Neuron (in vitro differentiated cells): Measurements from ENCODE around the gene PPP1R9B.

Experiments
- H2AFZ ChIP-seq: one replicate; pipeline ENCODE4 v1.6.1; 2013; ENCODE audit warnings: low read depth, mild to moderate bottlenecking, inconsistent platforms, low read length, moderate library complexity
- H3K27me3 ChIP-seq: one replicate; pipeline ENCODE4 v1.6.1; 2013; ENCODE audit warnings: low read length; ENCODE audit not compliant: insufficient read depth
- H3K36me3 ChIP-seq: one replicate; pipeline ENCODE4 v1.6.1; 2013; ENCODE audit warnings: low read length; ENCODE audit not compliant: insufficient read depth
- H3K4me1 ChIP-seq: one replicate; pipeline ENCODE4 v1.6.1; 2013; ENCODE audit warnings: low read length; ENCODE audit not compliant: insufficient read depth
- H3K4me3 ChIP-seq: 2 replicates; pipeline ENCODE4 v1.5.1; 2013; ENCODE audit warnings: mild to moderate bottlenecking, low read length, moderate library complexity
- H3K9me3 ChIP-seq: one replicate; pipeline ENCODE4 v1.6.1; 2013; ENCODE audit warnings: low read length

PPP1R9B gene

GRCh38 chr17:50099003-50099402 lies 51.5 kb downstream of the PPP1R9B start:
- Histone ChIP-seq H3K4me1 (peaks cover 25% of the 10 kb centered on the region), H3K27me3 (no peaks in the 10 kb centered on the region), H3K9me3 (no peaks in the 10 kb centered on the region), H3K4me3 (no peak overlapping the region), H2AFZ (no peak overlapping the region), H3K36me3 (no peaks in the 10 kb centered on the region)

GRCh38 chr17:50098583-50098982 lies 51.9 kb downstream of the PPP1R9B start:
- H3K36me3 ChIP-seq, result no peaks in the 10 kb centered on the region
- no peak overlapping the region for H3K4me3 ChIP-seq
- H3K9me3 ChIP-seq, result no peaks in the 10 kb centered on the region

GRCh38 chr17:50097926-50098325 lies 52.6 kb downstream of the PPP1R9B start:
- no peaks in the 10 kb centered on the region for H3K36me3 ChIP-seq
- peaks cover 28% of the 10 kb centered on the region for H3K4me1 ChIP-seq
- no peaks in the 10 kb centered on the region for H3K27me3 ChIP-seq
- H3K4me3 ChIP-seq, result no peak overlapping the region
- no peak overlapping the region for H2AFZ ChIP-seq
- no peaks in the 10 kb centered on the region for H3K9me3 ChIP-seq

More at GRCh38 chr17:50098583-50098982, 51.9 kb downstream of the PPP1R9B start:
- Histone ChIP-seq H3K27me3 (no peaks in the 10 kb centered on the region), H2AFZ (no peak overlapping the region), H3K4me1 (peaks cover 28% of the 10 kb centered on the region)

GRCh38 chr17:50097455-50097854 lies 53.0 kb downstream of the PPP1R9B start:
- no peaks in the 10 kb centered on the region for H3K9me3 ChIP-seq
- H2AFZ ChIP-seq, result no peak overlapping the region
- no peaks in the 10 kb centered on the region for H3K27me3 ChIP-seq
- no peak overlapping the region for H3K4me3 ChIP-seq
- no peaks in the 10 kb centered on the region for H3K36me3 ChIP-seq
- H3K4me1 ChIP-seq, result peaks cover 28% of the 10 kb centered on the region

GRCh38 chr17:50096758-50097157 lies 53.7 kb downstream of the PPP1R9B start:
- no peak overlapping the region for H3K4me3 ChIP-seq
- H3K9me3 ChIP-seq, result no peaks in the 10 kb centered on the region
- no peak overlapping the region for H2AFZ ChIP-seq

GRCh38 chr17:50096092-50096491 lies 54.4 kb downstream of the PPP1R9B start:
- Histone ChIP-seq H3K9me3 (no peaks in the 10 kb centered on the region), H2AFZ (peak overlapping the region; percentile 87), H3K36me3 (no peaks in the 10 kb centered on the region), H3K4me3 (peak overlapping the region; percentile 82), H3K27me3 (peaks cover 9% of the 10 kb centered on the region), H3K4me1 (peaks cover 16% of the 10 kb centered on the region)

More at GRCh38 chr17:50096758-50097157, 53.7 kb downstream of the PPP1R9B start:
- H3K4me1 ChIP-seq, result peaks cover 23% of the 10 kb centered on the region
- no peaks in the 10 kb centered on the region for H3K36me3 ChIP-seq
- peaks cover 4% of the 10 kb centered on the region for H3K27me3 ChIP-seq

GRCh38 chr17:50095626-50096037 lies 54.8 kb downstream of the PPP1R9B start:
- no peaks in the 10 kb centered on the region for H3K9me3 ChIP-seq
- peak overlapping the region; percentile 87 for H2AFZ ChIP-seq
- peak overlapping the region; percentile 82 for H3K4me3 ChIP-seq
- no peaks in the 10 kb centered on the region for H3K36me3 ChIP-seq
- peaks cover 9% of the 10 kb centered on the region for H3K27me3 ChIP-seq
- H3K4me1 ChIP-seq, result peaks cover 14% of the 10 kb centered on the region

- Histone ChIP-seq H2AFZ (peak within 1 kb of the TSS; percentile 92), H3K9me3 (no peaks in the 10 kb centered on the region), H3K4me1 (peaks cover 14% of the 10 kb centered on the region), H3K27me3 (peaks cover 9% of the 10 kb centered on the region), H3K36me3 (no peaks in the 10 kb centered on the region), H3K4me3 (peak within 1 kb of the TSS; percentile 82)
These were observed 55.5 kb downstream of the PPP1R9B start, which contains the start of gene PDK2 for GRCh38 chr17:50094753-50095619. Gene PDK2 (plus strand): TSS chr17:50095351. CDS start chr17:50095436, 85 bp downstream.

GRCh38 chr17:50094243-50094752 lies 56.2 kb downstream of the PPP1R9B start:
- H2AFZ ChIP-seq, result peak overlapping the region; percentile 92
- H3K4me3 ChIP-seq, result peak overlapping the region; percentile 82
- H3K36me3 ChIP-seq, result no peaks in the 10 kb centered on the region
- H3K4me1 ChIP-seq, result peaks cover 14% of the 10 kb centered on the region
- no peaks in the 10 kb centered on the region for H3K9me3 ChIP-seq
- H3K27me3 ChIP-seq, result peaks cover 9% of the 10 kb centered on the region

- Histone ChIP-seq H3K4me3 (peak overlapping the region; percentile 82), H2AFZ (peak overlapping the region; percentile 92), H3K9me3 (no peaks in the 10 kb centered on the region), H3K4me1 (peaks cover 14% of the 10 kb centered on the region), H3K36me3 (no peaks in the 10 kb centered on the region), H3K27me3 (peaks cover 9% of the 10 kb centered on the region)
These were observed 56.7 kb downstream of the PPP1R9B start for GRCh38 chr17:50093807-50094206.

GRCh38 chr17:50093246-50093645 lies 57.2 kb downstream of the PPP1R9B start:
- Histone ChIP-seq H3K36me3 (no peaks in the 10 kb centered on the region), H2AFZ (no peak overlapping the region), H3K4me3 (no peak overlapping the region), H3K4me1 (peaks cover 14% of the 10 kb centered on the region), H3K9me3 (no peaks in the 10 kb centered on the region), H3K27me3 (peaks cover 9% of the 10 kb centered on the region)

GRCh38 chr17:50091918-50092285 lies 58.6 kb downstream of the PPP1R9B start:
- H3K27me3 ChIP-seq, result peaks cover 9% of the 10 kb centered on the region
- no peak overlapping the region for H2AFZ ChIP-seq
- H3K9me3 ChIP-seq, result no peaks in the 10 kb centered on the region
- peaks cover 14% of the 10 kb centered on the region for H3K4me1 ChIP-seq
- H3K36me3 ChIP-seq, result no peaks in the 10 kb centered on the region
- no peak overlapping the region for H3K4me3 ChIP-seq
